Stimulated activated naive CD8-positive, alpha-beta T cell treated with anti-CD3 and anti-CD28 coated beads, Interleukin-15, Interleukin-2, amounts not matched to agents 100 U/mL and 50 U/mL, for 24 hours (primary cell): Measurements from ENCODE around the gene POU6F1.

ENCODE experiments used
- ATAC-seq: fragments of 150-1000 bp; cut with Tn5 transposase; one replicate; pipeline ENCODE4 v1.10.0; 2021
- DNase-seq: peaks from one replicate; pipeline ENCODE4 v3.0.0; 2021

POU6F1 gene

DNA sequence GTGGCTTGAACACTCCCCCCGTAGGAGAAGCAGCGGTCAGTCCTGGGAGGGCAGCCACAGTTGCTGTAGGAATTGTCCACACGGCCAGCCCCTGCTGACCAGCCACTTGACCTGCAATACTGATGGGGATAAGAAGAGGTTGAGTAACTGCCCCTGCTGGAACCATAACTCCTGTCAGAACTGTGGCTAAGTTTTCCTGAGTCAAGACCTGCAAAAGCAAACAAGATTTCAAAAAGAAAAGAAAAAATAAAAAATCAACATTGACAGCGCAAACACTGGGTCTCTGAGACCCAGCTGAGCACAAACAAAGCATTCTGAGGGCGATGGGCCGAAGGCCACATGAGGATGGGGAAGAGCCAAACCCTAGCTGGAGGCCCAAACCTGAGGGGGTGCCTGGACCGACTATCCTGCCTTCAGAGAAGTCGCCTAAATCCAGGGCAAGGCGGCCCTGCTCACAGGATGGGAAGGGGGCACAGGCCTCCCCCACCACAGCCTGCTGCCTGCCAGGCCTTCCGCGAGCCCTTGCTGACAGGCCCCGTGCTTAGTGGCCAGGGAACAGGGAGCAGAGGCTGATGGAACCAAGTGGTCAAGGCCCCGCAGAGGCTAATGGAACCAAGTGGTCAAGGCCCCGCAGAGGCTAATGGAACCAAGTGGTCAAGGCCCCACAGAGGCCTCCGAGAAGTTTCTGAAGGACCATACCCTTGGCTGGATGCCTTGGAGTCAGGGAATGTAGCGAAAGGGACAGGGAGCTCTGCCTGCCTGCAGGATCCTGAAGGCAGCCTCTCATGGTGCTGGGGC, 19.1 kb downstream of the POU6F1 start:
- DNase-seq (no peak), ATAC-seq (no peak)

DNA sequence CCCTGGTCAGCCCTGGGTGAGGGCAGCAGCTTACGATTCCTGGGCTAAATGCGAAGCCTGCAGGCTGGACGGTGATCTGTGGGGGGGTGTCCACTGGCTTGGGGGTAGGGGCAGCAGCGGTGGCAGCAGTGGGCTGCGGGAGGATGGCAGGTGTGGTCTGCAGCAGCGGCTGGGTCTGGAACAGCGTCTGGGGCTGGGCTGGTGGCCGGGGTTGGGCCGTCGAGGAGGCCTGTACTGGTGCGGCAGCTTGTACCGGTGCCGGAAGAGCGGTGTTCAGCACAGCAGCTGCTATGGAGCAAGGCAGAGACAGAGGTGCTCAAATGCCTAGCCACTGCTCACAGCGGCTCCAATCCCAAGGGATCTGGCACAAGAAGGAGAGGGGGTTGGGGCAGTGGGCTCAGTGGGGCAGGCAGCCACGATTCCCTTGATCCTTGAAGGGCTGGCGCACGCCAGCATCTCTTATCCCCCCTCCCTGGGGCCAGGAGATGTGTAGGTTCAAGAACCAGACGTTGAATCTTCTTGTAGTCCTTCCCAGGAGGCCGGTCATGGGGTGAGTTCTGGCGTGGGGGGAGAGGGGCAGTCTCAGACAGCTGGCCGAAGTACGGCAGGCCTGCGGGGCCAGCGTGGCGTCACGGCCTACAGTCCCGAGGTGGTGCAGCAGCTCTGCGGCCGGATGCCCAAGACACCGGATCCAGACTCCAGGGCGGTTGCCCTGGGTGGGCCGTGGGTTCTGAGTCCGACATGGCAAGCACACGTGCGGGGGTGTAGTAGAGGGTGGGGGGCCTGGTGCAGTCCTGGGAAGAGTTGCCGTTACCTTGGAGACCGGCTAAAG, 19.9 kb downstream of the POU6F1 start:
- no peak for ATAC-seq
- DNase-seq = no peak

DNA sequence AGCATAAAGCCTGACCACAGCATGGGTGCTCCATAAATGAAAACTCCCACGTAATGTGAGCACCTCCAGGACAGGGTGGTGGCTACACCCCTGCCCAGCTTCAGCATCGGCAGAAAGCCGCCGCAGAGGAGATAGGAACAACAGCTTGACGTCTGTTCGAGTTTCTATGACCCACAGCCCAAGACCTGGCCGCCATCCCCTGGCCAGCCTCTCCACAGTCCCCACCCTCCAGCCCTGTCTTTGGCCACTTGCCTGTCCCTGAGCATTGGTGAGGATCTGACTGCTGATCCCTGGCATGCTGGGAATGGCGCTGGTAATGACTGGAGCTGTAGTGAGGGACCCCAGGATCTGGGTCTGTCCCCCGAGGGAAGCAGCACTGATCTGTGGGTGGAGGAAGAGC, 21.3 kb downstream of the POU6F1 start:
- ATAC-seq = no peak
- DNase-seq = no peak

DNA sequence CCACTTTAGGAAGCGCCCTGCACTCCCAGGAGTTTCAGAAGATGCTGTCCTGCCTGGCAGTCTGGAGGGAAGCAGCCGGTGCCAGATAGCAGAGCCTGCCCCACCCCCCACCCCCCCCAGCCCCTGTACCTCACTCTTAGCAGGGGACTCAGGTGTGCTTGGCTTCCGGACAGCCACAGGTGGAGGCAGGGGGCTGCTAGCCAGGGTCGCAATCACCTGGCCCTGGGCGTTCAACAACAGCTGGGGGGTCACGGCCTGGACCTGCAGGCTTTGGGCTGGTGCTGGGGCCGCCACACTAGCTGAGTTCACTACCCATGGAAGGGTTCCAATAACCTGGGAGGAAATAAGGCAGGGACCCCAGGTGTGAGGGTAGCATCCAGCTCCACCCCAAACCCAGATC, 22.0 kb downstream of the POU6F1 start:
- ATAC-seq (no peak), DNase-seq (no peak)

DNA sequence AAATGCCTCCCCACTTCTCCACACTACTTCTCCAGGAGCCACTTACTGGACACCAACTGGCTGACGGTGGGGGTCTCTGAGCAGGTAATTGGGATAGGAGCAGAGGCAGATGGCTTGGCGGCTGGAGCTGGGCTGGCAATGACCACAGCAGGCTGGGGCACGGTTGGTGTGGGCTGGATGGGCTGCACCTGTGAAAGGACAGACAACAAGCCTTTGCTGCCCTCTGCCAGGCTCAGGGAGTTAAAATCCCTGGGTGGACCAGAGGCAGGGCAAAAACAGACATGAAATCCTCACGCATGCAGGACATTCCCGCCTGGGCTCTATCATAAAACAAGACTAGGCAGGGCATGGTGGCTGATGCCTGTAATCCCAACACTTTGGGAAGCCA, 25.6 kb downstream of the POU6F1 start:
- ATAC-seq = no peak
- no peak for DNase-seq

DNA sequence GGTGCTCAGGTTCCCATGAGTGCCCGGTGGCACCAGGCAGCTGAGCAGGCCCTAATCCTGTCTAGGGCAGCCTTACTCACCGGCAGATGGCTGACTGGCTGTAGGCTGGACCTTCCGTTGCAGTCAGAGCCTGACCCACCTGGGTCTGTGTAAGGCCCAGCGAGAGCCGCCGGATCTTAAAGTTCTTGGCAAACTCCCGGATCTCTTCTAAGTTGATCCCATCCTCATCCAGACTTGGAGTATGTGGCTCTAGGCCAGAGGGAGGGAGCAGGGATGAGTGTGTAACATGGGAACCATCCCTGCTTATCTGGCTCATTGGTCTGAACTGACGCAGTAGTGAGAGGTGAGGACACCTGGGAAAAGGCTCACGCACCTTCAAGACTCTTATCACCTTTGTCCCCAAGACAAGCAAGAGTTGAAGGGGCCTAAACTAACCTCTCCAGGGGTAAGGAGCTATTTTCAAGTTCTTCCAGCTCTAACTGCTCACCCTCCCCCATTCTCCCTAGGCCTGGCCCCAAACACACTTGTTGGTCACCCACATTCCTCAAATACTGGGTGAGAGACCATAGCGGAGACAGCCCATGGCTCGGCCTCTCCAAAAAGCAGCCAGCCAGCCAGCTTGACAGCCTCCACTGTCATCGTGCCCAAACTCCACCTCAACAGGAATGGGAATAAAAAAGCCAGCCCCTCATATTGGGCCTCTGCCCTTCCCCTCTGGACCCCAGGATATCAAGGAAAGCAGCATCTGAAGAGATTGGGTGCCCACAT, 26.2 kb downstream of the POU6F1 start:
- ATAC-seq (no peak), DNase-seq (no peak)

DNA sequence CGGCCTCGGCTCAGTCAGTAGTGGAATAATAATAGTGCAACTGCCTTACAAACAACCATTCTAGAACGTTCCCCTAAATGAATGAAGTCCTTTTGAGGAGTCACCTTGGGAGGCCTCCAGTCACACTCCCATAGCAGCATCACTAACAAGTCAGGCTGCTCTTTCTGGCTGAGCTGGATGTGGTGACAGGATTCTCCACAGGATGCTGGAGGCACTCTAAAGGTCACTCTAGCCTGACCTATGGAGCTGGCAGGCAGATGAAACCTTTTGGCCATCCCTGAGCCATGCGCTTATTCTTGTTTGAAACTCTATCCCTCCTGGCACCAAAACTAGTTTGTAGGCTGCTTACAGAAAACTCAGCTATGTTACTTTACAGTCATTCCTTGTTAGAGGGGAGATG, 27.0 kb downstream of the POU6F1 start:
- DNase-seq = no peak
- ATAC-seq = no peak

DNA sequence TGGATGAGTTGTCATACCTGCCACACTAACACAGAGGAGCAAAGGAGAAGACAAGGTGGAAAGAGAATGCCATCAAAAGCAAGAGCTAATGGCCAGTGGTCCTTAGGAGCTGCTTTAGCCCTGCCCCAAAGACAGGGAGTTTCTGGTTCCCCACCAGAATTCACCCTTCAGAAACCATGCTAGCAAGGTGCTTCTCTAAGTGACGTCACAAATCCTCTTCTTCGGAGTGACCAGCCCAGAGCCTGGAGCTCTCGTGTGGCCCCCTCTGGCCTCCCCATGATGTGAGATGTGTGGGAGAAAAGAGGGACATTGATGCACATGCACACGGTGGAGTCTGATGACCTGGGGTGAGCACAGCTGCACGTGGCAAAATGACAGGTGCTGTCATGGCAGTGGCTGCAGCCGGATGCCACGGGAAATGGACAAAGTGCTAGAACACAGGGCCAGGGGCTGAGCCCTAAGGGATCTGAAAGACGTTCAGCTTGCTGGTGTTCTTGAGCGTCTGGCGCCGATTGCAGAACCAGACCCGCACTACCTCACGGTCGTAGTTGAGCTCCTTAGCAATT, 28.0 kb downstream of the POU6F1 start:
- ATAC-seq (no peak), DNase-seq (no peak)

DNA sequence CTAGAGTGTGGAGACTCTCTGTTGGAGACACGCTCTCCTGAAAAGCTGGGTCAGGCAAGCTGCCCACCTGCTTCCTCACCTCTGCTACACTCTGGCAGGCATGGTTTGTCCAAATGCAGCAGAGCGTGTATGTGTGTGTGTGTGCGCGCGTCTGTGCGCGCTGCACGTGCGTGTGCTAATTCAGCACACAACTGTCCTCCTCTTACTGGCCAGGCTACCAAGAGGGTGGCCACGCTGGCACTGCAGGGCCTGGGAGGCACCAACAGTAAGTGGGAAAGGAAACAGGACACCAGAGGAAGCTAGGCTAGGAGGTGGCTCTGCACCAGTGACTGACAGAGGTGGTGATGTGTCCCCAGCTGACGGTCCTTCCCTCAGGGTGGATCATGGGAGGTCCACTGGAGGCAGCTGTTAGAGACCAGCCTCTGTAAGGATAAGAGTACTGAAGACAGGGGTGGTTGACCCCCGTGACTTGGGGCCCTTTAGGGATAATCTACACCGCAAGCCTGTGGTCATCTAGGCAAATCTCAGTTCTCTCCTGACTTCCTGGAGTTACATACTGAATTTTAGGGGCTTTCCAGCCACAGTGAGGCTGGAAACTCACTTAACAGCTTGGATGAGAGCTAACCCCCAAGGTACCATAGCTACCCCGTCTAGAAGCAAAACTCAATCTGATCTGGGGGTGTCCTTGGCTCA, 29.4 kb downstream of the POU6F1 start:
- peak; percentile 30 for ATAC-seq
- DNase-seq = no peak

DNA sequence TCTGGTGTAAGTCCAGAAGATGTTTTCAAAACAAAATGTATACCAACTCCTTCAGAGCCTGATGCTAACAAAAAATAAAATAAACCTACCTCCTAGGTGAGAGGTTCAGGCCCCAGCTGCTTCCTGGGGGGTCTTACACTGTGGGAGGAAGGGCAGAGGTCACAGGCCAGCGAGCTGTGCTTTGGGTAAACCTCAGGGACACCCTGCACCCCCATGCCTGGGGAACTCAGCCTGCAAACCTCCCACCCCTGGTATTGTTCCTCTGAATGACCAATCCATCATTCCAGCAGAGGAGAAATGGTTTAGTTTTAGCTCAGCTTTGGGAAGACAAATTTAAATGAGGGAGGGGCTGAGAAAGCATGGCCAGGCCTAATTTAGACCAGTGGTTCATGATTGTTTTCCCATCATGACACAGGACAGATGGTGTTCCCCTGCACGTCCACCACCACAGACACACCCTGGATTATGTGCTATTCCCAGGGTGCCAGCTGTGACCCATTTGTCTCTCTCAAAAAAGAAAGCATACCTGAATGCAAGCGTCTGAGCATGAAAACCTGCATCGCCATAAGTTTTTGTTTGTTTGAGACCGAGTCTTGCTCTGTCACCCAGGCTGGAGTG, 30.4 kb downstream of the POU6F1 start:
- ATAC-seq (no peak), DNase-seq (no peak)

DNA sequence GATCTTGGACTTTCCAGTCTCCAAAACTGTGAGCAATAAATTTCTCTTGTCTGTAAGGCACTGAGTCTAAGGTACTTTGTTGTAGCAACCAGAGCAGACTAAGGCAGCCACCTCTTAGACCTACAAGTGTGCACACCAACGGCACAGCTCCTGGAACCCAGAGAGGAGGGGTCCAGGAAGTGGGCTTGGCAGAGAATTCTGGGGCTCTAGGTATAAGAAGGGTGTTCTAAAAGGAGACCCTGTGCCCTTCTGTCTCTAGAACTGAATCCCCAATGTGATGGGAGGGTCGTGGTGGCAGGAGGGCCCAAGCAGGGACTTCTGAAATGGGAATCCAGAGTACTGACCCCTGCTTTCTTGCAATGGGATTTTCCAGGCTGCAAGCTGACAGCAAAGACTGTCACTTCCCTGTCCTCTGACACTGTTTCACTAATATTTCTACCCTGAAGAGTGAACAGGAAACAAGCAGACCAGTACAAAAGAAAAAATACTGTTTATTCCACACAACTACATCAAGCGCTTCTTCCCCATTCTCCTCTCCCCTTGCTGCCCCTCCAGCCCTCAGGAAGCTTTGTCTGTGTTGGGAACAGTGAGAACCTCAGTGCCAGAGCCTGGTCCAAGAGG, 31.3 kb downstream of the POU6F1 start:
- DNase-seq = no peak
- ATAC-seq = no peak

DNA sequence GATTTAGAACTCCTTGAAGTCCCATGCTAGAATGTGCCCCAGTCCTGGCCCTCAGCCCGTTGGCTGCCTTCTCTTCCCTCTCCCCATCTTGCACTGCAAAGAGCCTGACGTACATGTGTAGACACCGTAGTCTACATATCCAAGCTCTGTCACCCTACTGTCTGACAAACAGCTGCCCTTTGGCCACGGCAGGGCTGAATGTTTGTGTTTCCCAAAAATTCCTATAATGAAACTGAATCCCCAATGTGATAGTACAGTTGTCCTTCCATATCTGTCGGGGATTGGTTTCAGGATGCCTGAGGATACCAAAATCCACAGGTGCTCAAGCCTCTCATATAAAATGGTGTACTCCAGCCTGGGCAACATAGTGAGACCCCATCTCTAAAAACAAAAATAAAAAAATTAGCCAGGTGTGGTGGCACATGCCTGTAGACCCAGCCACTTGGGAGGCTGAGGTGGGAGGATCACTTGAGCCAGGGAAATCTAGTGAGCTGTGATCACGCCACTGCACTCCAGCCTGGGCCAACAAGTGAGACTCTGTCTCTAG, 32.6 kb downstream of the POU6F1 start:
- ATAC-seq = no peak

DNA sequence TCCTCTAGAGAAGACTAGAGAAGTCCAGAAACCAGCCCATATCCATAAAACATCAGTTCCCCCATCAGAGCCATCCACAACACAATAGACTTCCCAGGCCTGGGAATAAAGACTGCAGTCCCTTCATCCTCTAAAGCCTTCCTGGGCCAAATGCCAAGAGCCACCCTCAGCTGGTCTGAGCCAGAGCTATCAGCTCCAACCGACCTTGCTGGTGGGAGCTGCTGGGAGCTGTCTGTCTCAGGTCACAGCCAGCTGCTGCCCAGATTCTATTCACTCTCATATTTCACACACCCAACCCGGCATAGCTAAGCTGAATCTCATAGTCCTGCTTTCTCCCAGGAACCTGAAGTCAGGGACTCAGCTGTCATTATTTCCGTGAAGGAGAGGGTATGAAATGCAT, 34.0 kb downstream of the POU6F1 start:
- no peak for DNase-seq
- ATAC-seq = no peak

More for the DNA sequence above, 32.6 kb downstream of the POU6F1 start:
- no peak for DNase-seq

DNA sequence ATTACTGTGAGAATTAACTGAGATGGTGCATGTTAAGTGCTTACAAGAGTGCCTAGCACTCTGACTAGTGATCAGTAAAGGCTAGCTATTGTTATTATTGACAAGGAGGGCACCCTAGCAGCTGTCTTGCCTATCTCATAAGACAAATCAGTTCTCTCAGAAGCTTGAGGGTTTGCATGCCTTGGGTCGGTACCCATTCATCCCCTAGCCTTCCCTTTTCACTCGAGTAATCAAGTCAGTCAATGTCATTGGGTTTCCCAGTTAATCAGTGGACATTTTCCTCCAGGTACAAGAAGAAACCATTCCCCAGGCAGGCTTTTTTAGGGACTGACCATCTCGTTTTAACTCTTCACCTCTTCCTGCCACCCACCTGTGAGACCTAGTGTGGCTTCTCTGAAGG, 34.5 kb downstream of the POU6F1 start:
- DNase-seq = no peak
- ATAC-seq = no peak

DNA sequence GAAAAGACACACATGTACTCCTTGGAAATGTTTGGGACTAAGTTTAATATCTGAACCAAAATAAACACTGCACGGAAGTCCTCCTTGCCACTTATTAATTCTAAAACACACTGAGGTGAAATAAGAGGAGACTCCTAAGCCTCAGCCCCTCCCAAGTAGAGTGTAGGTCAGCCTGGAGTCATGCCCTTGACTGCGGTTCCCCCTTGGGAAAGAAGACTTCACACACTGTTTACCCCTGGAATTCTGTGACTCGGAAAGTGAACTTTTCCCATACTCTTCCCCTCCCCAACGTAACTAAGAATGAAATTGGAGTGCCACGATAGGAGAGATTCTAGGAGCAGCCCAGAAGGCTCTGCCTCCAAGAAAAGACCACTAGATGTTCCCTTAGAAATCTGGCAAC, 36.3 kb downstream of the POU6F1 start:
- no peak for ATAC-seq
- DNase-seq = no peak

DNA sequence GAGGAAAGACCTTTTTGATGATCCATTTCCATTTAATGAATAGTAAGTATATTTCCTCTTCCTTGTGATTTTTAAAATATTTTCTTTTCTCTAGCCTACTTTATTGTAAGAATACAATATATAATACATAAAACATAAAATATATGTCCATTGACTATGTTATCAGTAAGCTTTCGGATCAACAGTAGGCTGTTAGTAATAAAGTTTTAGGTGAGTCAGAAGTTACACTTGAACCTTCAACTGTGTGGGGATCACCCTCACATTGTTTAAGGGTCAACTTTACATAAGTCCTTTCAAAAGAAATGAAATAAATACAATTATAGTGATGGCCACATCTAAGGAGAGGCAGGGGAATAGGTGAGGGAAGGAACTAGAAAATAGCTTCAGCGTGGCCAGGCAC, 40.0 kb downstream of the POU6F1 start:
- DNase-seq (no peak), ATAC-seq (no peak)

DNA sequence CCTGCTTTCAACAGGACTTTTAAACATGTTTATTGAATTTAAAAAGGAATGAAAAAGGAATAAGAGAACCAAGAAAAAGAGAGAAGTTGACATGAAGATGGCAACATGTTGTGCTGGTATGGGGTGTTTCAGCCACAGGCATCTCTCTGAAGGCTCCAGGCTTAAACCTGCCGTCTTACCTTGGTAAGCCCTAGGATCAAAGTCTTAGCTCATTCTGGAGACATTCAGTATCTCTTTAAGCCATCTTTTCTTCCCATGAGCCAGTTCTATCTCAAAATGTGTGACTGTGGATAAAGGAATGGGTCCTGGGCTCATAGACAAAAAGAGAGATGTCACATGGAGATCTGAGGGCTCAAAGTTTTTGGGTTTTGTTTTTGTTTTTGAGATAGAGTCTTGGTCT, 43.4 kb downstream of the POU6F1 start:
- ATAC-seq = no peak
- DNase-seq = no peak

DNA sequence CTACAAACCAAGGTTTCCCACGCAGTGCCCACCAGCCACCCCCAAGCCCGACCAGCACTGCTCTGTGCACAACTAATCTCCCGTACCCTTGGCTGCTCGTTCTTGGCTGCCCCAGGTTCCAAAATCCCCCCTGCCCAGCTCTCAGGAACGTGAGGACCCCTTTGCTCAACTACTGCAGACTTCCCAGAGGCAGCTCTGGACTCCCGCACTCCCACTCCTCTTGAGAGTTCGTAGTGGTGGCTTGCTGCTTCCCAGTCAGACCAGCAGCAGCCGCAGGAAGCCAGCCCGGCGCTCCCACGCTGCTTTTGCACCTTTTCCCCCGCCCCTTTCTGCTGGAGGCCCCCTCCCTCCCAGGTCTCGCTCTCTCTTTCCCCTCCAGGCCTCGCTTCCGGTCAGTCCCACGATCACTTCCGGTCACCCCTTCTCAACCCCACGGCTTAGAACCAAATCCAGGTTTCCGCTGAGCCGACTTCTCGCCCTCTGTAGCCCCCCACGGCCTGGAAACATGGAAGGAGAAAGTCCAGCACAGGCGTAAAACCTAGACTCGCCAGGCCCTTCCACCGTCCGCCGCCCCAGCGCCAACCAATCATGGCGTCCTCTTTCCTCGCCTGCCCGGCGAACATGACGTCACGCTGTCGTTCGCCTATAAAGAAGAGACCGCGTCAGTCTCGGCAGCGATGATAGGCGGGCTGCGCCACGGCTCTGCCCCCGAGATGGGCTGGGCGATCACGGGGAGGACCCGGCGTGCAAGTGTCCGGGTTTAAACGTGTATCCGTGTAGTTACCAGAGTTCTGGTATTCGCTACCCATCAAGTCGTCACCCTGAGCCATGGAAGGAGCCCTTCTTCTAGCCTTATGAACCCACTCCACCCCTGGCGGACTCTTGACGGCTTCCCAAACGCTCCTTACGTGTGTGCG, 45.1 kb downstream of the POU6F1 start, which contains the start of gene TFCP2:
Gene TFCP2 (minus strand): TSS at position 621 of the 917 bp plus-strand sequence. CDS start 713 bp downstream, outside the sequence.
- ATAC-seq (peak; percentile 99), DNase-seq (peak; percentile 93)

DNA sequence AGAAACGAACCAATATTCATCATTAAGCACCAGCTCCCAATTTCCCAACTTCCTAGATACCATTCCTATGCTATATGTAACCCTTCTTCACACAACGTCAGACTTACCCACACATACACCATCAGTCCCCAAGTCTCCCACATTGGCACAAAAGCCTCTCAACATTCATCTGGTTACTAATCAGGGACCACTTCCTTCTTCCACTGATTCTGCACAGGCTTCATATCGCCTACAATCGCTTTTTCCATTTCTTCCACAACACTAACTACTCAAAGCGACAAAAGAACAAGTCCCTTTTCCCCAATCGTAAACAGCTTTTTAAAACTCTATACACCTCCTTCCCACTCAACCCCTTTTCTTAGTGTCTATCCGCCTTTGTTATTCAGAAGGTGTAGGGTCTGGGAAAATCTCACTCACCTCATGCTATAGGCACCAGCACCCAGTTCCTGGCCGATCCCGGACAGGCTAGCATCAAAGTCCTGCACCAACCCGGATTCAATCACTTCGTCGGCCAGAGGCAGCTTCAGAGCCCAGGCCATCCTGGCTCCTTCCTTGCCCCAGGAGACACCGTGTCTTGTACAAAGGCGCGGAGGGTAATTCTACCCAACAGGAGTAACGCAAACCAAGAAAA, 45.9 kb downstream of the POU6F1 start:
- ATAC-seq (no peak), DNase-seq (peak; percentile 32)
